GM18520 (cell line): ENCODE measurements around the gene BHMT2.

Experiments used
- ATAC-seq: cut with Tn5 transposase; IDR thresholded peaks from one replicate; pipeline ENCODE4 v1.9.1; 2021; ENCODE audit not compliant: unreplicated experiment

Gene BHMT2

DNA sequence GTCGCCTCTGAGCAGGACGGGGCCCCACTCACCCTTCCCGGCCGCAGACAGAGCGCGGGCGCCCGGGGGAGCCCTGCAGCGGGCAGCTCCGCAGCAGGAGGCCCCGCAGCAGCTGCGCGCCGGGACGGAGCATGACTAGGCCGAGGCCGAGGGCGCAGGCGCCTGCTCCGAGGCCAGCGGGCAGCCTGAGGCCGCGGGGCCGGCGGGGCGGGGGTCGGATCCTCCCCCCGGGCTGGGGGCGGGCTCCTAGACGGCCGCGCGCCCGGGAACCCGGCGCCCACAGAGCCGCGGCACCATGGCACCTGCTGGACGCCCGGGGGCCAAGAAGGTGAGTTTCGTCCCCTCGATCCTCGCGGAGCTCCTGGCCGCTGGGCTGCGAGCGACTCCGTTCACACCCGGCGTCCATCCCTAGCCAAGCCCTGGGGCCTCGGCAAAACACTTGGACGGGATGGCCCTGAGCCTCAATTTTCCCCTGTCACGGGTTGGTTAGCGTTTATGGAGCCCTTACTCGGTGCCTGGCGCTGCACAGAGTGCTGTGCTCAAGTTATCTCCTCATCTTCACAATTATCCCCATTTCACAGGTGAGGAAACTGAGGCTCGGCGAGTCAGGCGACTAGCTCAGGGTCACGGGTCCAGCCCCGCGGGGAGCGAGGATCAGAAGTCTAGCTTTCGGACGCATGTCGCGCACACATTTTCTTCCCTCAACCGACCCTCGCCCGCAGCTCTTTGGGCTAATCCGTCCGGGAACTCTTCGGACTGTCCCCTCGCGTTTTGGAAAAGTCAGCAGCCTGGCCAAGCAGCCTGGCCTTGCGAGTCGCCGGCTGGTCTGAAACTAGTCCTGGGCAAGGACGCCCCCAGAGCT, at the start of gene BHMT2, which contains the start of gene DMGDH:
Gene BHMT2, plus strand, starts transcription at position 280 of the 862 bp plus-strand sequence. Its CDS starts 16 bp downstream, at position 296.
Gene DMGDH, minus strand, starts transcription at position 187 of the 862 bp plus-strand sequence. Its CDS starts 54 bp downstream, at position 133.
- ATAC-seq: no peak

GRCh38 chr5:79020861-79021561, 48.6 kb upstream of the BHMT2 start:
- ATAC-seq: no peak

DNA sequence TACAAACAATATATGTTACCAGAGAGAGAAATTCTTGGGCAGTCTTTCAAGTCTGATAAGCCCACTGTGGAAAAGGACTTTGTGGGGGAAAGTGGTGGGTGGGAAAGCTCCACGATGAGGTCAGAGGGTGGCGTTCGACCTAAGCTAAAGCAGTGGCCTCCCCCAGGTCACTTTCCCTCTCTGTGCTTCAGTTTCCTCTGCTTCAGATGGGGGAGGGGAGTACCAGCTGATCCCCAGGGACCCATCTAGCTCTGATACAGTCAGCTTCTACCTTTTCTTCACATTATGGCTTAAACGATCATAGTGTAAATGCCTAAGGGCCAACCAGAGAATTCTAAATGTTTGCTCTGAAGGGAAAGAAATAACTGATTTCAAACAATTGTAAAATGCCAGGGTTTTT, 47.8 kb upstream of the BHMT2 start:
- no peak for ATAC-seq

DNA sequence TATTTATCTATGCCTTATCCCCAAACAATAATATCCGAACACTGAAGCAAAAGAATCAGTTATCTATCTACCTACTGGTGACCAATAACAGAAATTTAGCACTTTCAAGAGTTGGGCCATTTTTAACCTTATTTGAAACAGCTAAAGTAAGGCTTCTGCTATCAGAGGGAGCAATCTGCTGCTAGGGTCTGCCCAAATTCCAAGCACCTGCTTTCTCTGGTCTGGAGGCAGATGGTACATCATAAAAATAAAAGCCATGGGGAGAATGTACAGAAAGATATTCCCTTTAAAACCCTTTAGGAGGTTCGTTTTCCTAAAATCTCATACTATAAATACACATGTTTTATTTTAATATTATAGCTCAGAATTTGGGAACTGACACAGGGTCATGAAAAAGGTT, 46.8 kb upstream of the BHMT2 start:
- no peak for ATAC-seq

GRCh38 chr5:79023348-79023747, 46.2 kb upstream of the BHMT2 start:
- ATAC-seq: no peak

GRCh38 chr5:79023947-79024346, 45.6 kb upstream of the BHMT2 start:
- ATAC-seq: no peak

DNA sequence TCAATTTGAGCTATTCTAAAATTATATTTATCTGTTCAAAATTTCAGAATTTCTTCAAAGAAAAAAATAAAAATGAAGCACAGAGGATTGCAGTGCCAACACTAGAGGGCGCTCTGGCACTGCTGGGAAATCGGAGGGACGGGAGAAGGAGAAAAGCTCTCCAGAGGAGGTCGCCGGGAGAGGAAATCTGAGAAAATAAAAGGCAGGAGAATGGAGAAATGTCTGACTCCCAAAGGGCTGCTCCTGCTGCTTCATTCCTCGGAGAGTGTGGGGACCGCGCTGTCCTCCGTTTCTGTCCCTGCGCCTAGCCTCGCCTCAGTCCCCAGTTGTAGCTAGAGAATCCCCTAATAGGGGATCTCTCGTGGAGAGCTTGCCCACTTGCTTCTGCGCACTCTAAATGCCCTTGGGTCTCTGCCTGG, 44.5 kb upstream of the BHMT2 start:
- ATAC-seq: no peak

- no peak for ATAC-seq
These were observed 38.7 kb upstream of the BHMT2 start for GRCh38 chr5:79030663-79031484.

DNA sequence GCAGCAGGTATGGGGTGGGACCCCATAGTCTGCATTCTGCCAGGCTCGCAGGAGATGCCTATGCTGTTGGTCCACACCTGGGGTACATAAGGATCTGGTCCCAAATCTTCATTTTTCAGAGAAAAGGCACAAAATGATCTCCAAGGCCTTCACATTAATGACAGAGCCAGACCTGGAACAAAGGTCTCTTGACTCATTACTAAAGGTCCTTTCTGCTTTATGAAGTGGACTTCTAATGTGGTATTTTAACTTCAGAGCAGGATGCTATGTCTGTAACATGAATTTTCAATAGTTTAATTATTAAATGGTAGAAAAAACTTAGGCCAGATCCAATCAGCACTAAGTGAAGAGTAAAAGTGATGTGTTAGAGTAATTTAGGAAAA, 38.1 kb upstream of the BHMT2 start:
- ATAC-seq: no peak

- ATAC-seq: no peak
These were observed 37.4 kb upstream of the BHMT2 start for GRCh38 chr5:79032031-79032695.

DNA sequence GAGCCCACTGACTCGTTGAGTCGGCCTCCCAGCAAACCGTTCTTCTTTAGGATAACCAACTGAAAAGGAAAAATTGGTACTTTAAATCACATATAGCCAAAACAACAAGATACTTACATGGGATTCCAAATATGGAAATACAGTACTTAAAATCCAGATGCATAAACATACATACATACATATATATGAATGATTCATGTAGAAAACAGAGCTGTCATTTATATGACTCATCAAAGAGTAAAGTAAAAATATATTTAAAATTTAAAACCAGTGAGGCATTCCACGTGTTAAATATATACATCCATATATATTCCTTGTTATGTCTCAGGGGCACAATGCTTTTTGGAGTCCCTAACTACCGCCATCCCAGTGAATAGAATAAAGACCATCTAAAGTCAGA, 36.8 kb upstream of the BHMT2 start:
- no peak for ATAC-seq

DNA sequence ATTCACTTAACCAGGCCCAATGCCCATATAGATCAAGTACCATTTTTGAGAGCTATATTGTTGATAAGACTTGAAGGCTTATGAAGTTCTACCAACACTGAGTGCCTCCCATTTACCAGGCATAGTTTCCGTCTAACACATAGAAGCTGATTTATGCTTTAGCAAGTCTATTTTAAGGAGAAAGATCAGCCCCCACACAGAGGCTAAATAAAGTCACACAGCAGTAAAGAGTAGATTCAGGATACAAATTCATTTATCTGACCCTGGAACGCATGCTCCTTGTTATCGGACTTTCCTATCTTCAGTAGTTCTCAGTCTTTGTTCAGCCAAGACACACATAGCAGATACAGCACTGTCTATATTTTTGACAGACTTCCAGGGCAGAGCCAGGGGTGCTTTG, 34.3 kb upstream of the BHMT2 start:
- ATAC-seq: no peak

DNA sequence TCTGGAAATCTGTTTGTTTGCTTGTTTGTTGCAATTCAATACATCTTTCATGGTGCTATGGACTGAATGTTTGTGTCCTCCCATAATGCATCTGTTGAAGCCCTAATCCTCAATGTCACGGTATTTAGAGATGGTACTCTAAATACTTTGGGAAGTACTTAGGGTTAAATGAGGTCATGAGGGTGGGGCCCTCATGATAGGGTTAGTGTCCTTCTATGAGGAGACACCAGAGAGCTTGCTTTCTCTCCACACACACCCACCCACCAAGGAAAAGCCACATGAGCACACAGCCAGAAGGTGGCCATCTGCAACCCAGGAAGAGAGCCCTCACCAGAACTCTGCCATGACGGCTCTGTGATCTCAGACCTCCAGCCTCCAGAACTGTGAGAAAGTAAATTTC, 32.8 kb upstream of the BHMT2 start:
- no peak for ATAC-seq

GRCh38 chr5:79042188-79042587, 27.4 kb upstream of the BHMT2 start:
- no peak for ATAC-seq

DNA sequence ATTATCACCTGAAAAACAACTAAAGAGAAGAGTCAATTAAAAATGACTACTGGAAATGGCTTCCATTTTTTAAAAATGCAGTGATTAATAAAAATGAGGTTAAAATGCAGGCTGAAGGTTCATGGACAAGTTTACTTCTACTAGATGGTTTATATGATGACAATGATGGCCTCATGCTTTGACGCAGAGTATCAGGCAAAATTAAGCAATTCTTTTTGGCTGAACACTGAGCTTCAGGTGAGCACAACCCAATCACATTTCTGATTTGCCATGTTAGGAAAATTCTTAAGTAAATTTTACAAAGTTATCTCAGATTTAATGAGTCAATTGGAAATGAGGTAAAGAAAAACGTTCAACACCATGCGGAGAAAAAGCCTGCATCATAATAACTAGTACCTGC, 22.4 kb upstream of the BHMT2 start:
- no peak for ATAC-seq

- ATAC-seq: no peak
These were observed 21.1 kb upstream of the BHMT2 start for GRCh38 chr5:79048437-79048836.

DNA sequence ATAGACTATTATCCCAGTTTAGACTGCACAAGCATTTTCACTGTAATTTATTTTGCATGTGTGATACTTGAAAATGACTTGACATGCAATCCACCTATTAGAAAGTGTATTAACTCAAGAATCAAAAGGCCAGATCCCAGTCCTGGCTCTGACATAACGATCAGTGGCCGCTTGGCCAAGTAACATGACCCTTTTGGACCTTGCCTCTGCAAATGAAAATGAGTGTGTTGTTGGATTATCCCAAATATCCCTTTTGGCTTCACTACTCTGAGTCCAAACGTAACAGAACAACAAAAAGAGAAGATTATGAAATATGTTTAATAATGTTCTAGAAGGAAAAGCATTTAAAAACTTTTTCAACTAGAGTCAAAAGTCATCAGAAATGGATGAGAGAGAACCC, 19.1 kb upstream of the BHMT2 start:
- no peak for ATAC-seq

GRCh38 chr5:79053321-79053720, 16.2 kb upstream of the BHMT2 start:
- no peak for ATAC-seq

DNA sequence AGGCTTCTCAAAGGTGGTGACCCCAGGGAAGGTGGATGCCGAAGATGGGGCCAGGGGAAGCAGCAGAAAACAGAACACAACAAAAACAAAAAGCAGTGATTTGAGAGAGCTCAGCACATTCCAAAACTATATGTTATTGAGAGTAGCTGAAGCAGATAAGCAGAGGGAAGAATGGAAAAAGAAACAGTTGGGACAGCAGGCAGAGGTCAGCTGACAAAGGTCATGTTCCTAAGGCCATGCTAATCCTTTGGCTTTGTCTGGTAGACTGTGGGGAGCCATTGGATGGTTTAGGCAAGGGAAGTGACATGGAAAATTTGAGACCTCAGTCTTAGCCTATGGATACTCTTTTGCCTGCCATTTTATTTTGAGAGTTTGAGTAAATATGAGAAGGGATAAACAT, 14.6 kb upstream of the BHMT2 start:
- ATAC-seq: no peak

DNA sequence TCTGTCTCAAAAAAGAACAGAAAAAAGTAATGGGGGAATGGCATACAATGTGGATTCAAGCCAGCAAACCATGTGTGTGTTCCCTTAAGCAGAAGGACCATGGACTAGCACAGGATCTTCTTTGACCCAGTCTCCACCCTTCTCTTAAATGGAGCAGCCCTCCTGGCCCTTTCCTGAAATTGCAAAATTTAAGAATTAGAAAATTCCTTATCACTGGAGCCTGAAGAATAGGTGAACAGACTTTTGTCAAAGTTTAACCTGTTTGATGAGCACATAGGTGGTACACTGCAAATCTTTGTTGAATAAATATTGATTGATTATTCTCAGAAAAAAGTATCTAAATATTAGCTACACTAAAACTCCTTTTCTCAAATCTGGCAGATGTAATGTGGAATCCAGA, 12.7 kb upstream of the BHMT2 start:
- ATAC-seq: no peak

DNA sequence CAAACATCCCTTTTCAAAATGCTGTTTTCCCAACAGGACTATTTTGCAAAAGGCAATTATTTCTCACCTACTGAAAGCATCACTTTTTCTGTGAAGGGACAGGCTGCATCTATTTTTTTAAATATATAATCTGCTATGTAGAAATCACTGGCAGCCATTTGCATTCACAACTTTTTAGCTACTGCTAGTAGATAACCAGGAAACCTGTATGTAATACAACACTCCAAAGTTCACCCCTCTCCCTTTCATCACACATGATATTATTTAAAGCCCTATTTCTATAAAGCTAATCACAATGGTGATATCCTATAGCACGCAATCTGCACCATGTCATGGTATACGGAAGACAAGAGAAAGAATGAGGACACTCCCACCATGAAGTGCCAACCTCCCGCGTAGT, 9.9 kb upstream of the BHMT2 start:
- ATAC-seq: no peak
